Measurements from ENCODE around the gene RAB28.

The RAB28 gene

GRCh38 chr4:13514722-13515121, 30.6 kb upstream of the RAB28 start:
- POLR2A ChIA-PET = no interaction called here
- no peak for TF ChIP-seq CTCF (IDR thresholded peaks at IDR 0.05; ENCODE audit: insufficient read depth, low read length, missing control alignments)
- CTCF ChIA-PET = no interaction called here
- DNase-seq (ENCODE audit: low read depth, low spot score) = no peak
- no peak overlapping the region for H3K4me3 ChIP-seq (ENCODE audit: low read depth, low read length)

GRCh38 chr4:13511101-13511500, 27.0 kb upstream of the RAB28 start:
- ChIA-PET POLR2A (no interaction called here), CTCF (no interaction called here)
- no peak overlapping the region for H3K4me3 ChIP-seq (ENCODE audit: low read depth, low read length)
- no peak for DNase-seq (ENCODE audit: low read depth, low spot score)
- no peak for TF ChIP-seq CTCF (IDR thresholded peaks at IDR 0.05; ENCODE audit: insufficient read depth, low read length, missing control alignments)

- CTCF ChIA-PET = no interaction called here
- POLR2A ChIA-PET = no interaction called here
- no peak for TF ChIP-seq CTCF (IDR thresholded peaks at IDR 0.05; ENCODE audit: insufficient read depth, low read length, missing control alignments)
- no peak for DNase-seq (ENCODE audit: low read depth, low spot score)
- no peak overlapping the region for H3K4me3 ChIP-seq (ENCODE audit: low read depth, low read length)
Observed at GRCh38 chr4:13509442-13509841, 25.3 kb upstream of the RAB28 start.

- DNase-seq (ENCODE audit: low read depth, low spot score) = no peak
- no peak overlapping the region for H3K4me3 ChIP-seq (ENCODE audit: low read depth, low read length)
- POLR2A ChIA-PET = no interaction called here
- CTCF ChIA-PET = no interaction called here
- TF ChIP-seq CTCF (IDR thresholded peaks at IDR 0.05; ENCODE audit: insufficient read depth, low read length, missing control alignments) = no peak
Observed at GRCh38 chr4:13504374-13504773, 20.2 kb upstream of the RAB28 start.

- H3K4me3 ChIP-seq (ENCODE audit: low read depth, low read length) = no peak overlapping the region
- ChIA-PET POLR2A (no interaction called here), CTCF (no interaction called here)
- TF ChIP-seq CTCF (IDR thresholded peaks at IDR 0.05; ENCODE audit: insufficient read depth, low read length, missing control alignments) = no peak
- DNase-seq (ENCODE audit: low read depth, low spot score) = no peak
Observed at GRCh38 chr4:13498469-13498868, 14.3 kb upstream of the RAB28 start.

GRCh38 chr4:13496605-13497004, 12.5 kb upstream of the RAB28 start:
- CTCF ChIA-PET = no interaction called here
- no peak for TF ChIP-seq CTCF (IDR thresholded peaks at IDR 0.05; ENCODE audit: insufficient read depth, low read length, missing control alignments)

More at GRCh38 chr4:13496605-13497004, 12.5 kb upstream of the RAB28 start:
- no peak overlapping the region for H3K4me3 ChIP-seq (ENCODE audit: low read depth, low read length)
- no peak for DNase-seq (ENCODE audit: low read depth, low spot score)
- POLR2A ChIA-PET = no interaction called here

All from AG04449 (cell line).